Neural crest cell (in vitro differentiated cells): Measurements from ENCODE around the gene PROK1. TPM values are rescaled to one million over a fixed set of nuclear protein-coding genes. Genes with fewer than 3 reads are reported as not detected.
A peak's percentile ranks its signal among the peaks of the same experiment; 100 is the strongest.

Source experiments
- DNase-seq: peaks from one replicate; pipeline ENCODE4 v3.0.0; 2021; ENCODE audit warnings: low read depth, mixed read lengths, low spot score
- H3K27ac Mint-ChIP-seq: one replicate; pipeline ENCODE4 v1.8.0; 2021; ENCODE audit warnings: mild to moderate bottlenecking, mixed read lengths; ENCODE audit not compliant: unreplicated experiment
- H3K27me3 Mint-ChIP-seq: 2 replicates; pipeline ENCODE4 v1.8.0; 2021; ENCODE audit warnings: low read depth, mild to moderate bottlenecking, mixed read lengths
- H3K36me3 Mint-ChIP-seq: 2 replicates; pipeline ENCODE4 v1.8.0; 2021; ENCODE audit warnings: low read depth, mild to moderate bottlenecking, mixed read lengths
- H3K4me1 Mint-ChIP-seq: 2 replicates; pipeline ENCODE4 v1.8.0; 2021; ENCODE audit warnings: mixed read lengths
- H3K4me3 Mint-ChIP-seq: one replicate; pipeline ENCODE4 v1.8.0; 2021; ENCODE audit warnings: mild to moderate bottlenecking, mixed read lengths
- H3K9me3 Mint-ChIP-seq: 2 replicates; pipeline ENCODE4 v1.8.0; 2021; ENCODE audit warnings: mixed read lengths
- total RNA-seq: library from RNA; stranded (reverse); gene quantifications from 2 replicates; pipeline ENCODE4 v1.2.1, GENCODE V29; 2021
- TF ChIP-seq, protein P1 (sequence below): fragments of 200-600 bp; sonication (generic); conservative IDR thresholded peaks from 2 replicates; pipeline ENCODE4 v1.5.0; 2021; ENCODE audit warnings: antibody characterized with exemption, mild to moderate bottlenecking

The PROK1 gene
- total RNA-seq, 1 donor from 2014 or later, result not detected

DNA sequence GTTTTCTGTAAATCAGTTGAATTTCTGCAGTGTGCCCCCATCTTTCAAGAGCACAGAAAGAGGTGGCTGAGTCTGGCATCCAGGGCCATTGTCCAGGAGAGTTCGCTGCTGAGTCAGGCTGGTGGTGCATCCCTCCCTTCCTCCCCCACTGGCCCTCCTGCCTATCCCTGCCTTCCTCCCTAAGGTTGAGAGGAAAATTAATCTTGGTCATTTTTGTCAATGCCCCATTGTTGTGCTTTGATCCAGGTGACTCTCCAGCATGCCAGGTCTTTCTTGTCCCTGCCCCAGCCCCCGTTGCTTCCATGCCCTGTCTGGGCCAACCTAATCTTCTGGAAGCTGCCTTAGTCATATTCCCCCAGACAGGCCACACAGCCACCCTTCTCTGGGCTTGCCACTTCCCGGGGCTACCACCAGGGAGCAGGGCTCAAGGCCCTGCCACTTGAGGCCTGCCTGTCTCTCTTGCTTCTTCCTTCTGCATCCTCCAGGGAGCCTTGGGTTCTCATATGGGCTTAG lies 26.6 kb downstream of the PROK1 start:
- Mint-ChIP-seq H3K36me3 (no peaks in the 10 kb centered on the region), H3K4me3 (no peak overlapping the region), H3K27me3 (peaks cover 8% of the 10 kb centered on the region), H3K27ac (no peak overlapping the region), H3K4me1 (no peaks in the 10 kb centered on the region), H3K9me3 (no peaks in the 10 kb centered on the region)
- TF ChIP-seq, protein P1, sequence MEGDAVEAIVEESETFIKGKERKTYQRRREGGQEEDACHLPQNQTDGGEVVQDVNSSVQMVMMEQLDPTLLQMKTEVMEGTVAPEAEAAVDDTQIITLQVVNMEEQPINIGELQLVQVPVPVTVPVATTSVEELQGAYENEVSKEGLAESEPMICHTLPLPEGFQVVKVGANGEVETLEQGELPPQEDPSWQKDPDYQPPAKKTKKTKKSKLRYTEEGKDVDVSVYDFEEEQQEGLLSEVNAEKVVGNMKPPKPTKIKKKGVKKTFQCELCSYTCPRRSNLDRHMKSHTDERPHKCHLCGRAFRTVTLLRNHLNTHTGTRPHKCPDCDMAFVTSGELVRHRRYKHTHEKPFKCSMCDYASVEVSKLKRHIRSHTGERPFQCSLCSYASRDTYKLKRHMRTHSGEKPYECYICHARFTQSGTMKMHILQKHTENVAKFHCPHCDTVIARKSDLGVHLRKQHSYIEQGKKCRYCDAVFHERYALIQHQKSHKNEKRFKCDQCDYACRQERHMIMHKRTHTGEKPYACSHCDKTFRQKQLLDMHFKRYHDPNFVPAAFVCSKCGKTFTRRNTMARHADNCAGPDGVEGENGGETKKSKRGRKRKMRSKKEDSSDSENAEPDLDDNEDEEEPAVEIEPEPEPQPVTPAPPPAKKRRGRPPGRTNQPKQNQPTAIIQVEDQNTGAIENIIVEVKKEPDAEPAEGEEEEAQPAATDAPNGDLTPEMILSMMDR, result peak; percentile 40
- no peak for DNase-seq

DNA sequence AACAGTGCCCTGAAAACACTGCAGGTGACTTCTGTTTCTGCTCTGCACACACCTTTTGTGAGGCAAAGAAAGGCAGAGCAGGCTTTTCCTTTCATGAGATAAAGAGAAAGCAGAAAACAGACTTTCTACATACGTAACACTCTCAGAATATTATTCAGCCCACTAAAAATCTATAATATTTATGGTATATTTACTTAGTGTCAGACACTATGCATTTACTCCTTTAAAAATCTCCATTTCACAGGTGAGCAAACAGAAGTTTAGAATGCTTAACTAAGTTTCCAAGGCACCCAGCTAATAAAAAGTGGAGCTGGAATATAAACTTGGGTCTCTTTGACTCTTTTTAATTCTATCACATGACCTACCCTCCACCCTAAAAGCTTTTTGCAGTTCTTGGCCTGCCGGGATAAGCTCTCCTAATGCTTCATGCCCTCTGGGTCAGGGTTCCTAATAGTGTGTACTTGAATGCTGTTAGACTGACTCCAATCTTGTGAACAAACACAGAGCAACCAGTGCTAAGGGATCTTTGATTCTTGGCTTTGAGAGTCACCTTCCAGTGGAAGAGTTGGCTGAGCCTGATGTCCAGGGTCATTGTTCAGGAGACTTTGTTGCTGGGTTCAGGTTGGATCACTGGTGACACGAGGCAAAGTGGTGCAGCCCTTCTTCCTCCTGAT lies 27.2 kb downstream of the PROK1 start:
- H3K4me1 Mint-ChIP-seq, result no peaks in the 10 kb centered on the region
- DNase-seq, result no peak
- H3K4me3 Mint-ChIP-seq, result no peak overlapping the region
- TF ChIP-seq, protein P1, result no peak
- H3K36me3 Mint-ChIP-seq, result no peaks in the 10 kb centered on the region
- no peaks in the 10 kb centered on the region for H3K9me3 Mint-ChIP-seq
- H3K27ac Mint-ChIP-seq, result no peak overlapping the region
- peaks cover 9% of the 10 kb centered on the region for H3K27me3 Mint-ChIP-seq

DNA sequence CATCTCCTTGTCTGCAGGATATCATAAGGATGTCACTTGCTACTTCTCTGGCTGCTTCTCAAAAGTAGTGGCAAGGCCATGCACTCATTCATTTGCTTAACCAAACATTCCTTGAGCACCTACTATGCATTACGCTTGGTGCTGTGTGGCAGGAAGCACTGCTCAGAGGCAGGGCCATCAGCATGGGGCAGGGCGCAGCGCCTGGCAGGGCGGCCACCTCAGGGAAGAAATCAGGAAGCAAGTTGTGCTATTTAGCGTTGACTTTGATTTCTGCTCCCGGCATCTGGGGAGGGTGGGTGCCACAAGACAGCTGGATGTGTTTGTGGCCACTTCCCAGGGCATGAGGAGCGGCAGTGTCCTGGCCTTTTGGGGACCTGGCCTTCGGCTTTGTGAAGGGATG lies 27.9 kb downstream of the PROK1 start:
- peaks cover 6% of the 10 kb centered on the region for H3K27me3 Mint-ChIP-seq
- no peaks in the 10 kb centered on the region for H3K9me3 Mint-ChIP-seq
- H3K27ac Mint-ChIP-seq, result no peak overlapping the region
- TF ChIP-seq, protein P1, result no peak
- DNase-seq, result no peak
- H3K4me3 Mint-ChIP-seq, result no peak overlapping the region
- H3K36me3 Mint-ChIP-seq, result no peaks in the 10 kb centered on the region
- H3K4me1 Mint-ChIP-seq, result no peaks in the 10 kb centered on the region

DNA sequence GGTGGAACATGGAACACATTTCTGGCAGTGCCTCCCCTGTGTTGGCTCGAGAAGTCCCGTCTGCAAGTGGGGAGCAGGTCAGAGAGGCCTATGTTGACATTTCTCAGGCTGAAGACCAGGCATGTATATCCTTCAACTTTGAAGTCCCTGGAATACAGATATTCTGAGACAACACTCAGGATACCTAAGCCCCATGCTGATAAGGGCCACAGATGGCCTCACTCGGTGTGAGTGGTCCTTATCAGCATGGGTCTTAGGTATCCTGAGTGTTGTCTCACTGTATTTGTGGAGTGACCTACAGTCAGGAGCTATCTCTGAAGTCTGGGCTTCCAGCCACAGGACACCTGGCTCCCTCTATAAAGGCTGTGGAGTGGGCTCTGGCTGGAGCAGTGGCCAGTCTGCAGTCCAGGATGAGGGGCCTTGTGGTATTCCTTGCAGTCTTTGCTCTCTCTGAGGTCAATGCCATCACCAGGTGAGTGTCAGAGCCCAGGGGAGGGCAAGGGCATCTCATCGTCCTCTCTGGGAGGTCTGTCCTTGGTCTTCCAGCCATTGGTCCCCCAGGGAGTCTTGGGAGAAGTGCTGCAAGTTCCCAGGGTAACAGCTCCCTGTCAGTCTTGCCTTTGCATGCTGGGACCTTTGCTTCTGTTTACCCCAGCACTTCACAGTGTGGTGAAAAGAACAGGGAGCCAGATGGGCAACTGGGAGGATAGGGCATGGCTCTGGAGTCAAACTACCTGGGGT lies 29.6 kb downstream of the PROK1 start:
- Mint-ChIP-seq H3K4me1 (no peaks in the 10 kb centered on the region), H3K27ac (no peak overlapping the region)
- TF ChIP-seq, protein P1, result no peak

DNA sequence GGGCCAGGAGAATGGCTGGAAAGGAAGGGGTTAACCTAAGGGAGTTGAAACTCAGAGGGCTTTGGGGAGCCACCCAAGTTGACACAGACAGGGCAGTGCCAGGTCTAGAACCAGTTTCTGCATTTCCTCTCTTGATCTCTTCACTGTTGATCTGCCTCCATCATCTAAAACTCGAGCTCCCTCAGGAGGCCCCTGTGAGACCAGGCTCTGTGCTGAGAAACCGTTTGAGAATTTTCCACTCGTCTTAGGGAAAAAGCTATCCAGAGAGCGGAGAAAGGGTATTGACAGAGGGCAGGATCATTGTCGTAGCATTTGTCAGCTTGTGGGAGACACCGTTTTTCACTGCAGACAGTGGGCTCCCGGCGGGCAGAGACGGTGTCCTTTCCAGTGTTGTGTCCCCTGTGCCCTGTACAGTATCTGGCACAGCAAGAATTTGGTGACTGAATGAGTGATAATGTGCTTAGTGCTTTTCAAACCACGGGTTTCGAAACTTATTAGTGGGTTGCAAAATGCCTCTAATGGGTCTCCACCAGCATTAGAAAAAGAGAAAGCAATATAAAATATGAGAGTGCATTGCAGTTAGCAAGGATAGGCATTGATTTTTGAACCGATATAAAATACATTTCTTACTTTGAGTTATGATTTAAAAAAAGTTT lies 31.1 kb downstream of the PROK1 start:
- Mint-ChIP-seq H3K9me3 (no peaks in the 10 kb centered on the region), H3K27me3 (peaks cover 6% of the 10 kb centered on the region), H3K4me1 (no peaks in the 10 kb centered on the region), H3K36me3 (no peaks in the 10 kb centered on the region), H3K27ac (no peak overlapping the region), H3K4me3 (no peak overlapping the region)
- TF ChIP-seq, protein P1, result no peak
- DNase-seq, result no peak

More for the DNA sequence above, 29.6 kb downstream of the PROK1 start:
- Mint-ChIP-seq H3K36me3 (no peaks in the 10 kb centered on the region), H3K27me3 (peaks cover 6% of the 10 kb centered on the region), H3K9me3 (no peaks in the 10 kb centered on the region), H3K4me3 (no peak overlapping the region)
- DNase-seq, result no peak
